Gastrocnemius medialis (tissue), 4 donors: ENCODE results near the gene TECR.
A peak's percentile ranks its signal among the peaks of the same experiment; 100 is the strongest.

ENCODE experiments used
- POLR2A ChIP-seq, 2 donors: fragments of 450-650 bp; IDR thresholded peaks; one replicate each; pipeline ENCODE4 v1.6.1; 2017; ENCODE audit warnings: antibody characterized with exemption in 2 of 2, mild to moderate bottlenecking in 2 of 2, moderate library complexity in 2 of 2
- TF ChIP-seq, protein P1 (sequence below), 5 experiments: fragments of 450-650 bp in 3 of 5; fragments of 200-600 bp in 2 of 5; sonication (generic) in 2 of 5; IDR thresholded peaks in 4 of 5; conservative IDR thresholded peaks in 1 of 5; 1 replicate in 4 of 5; 2 replicates in 1 of 5; pipeline ENCODE4 v1.5.1; 2016 to 2019; ENCODE audit warnings: antibody characterized with exemption in 5 of 5, mild to moderate bottlenecking in 3 of 5, moderate library complexity in 3 of 5

- no peak for TF ChIP-seq POLR2A (IDR thresholded peaks at IDR 0.05)
- TF ChIP-seq, protein P1, sequence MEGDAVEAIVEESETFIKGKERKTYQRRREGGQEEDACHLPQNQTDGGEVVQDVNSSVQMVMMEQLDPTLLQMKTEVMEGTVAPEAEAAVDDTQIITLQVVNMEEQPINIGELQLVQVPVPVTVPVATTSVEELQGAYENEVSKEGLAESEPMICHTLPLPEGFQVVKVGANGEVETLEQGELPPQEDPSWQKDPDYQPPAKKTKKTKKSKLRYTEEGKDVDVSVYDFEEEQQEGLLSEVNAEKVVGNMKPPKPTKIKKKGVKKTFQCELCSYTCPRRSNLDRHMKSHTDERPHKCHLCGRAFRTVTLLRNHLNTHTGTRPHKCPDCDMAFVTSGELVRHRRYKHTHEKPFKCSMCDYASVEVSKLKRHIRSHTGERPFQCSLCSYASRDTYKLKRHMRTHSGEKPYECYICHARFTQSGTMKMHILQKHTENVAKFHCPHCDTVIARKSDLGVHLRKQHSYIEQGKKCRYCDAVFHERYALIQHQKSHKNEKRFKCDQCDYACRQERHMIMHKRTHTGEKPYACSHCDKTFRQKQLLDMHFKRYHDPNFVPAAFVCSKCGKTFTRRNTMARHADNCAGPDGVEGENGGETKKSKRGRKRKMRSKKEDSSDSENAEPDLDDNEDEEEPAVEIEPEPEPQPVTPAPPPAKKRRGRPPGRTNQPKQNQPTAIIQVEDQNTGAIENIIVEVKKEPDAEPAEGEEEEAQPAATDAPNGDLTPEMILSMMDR (IDR thresholded peaks at IDR 0.05 in 4 of 5, conservative IDR thresholded peaks at IDR 0.05 in 1 of 5), result peak in 4 of 5 experiments; percentile 51 to 76 (median 66)
Observed at GRCh38 chr19:14479975-14480699, 49.3 kb upstream of the TECR start.
